IPS-NIHi7 (cell line): ENCODE data around the gene CPOX.

Experiments used
- DNase-seq: peaks from one replicate; pipeline ENCODE4 v3.0.0; 2012; ENCODE audit warnings: mixed read lengths; ENCODE audit errors: extremely low spot score

Gene CPOX

DNA sequence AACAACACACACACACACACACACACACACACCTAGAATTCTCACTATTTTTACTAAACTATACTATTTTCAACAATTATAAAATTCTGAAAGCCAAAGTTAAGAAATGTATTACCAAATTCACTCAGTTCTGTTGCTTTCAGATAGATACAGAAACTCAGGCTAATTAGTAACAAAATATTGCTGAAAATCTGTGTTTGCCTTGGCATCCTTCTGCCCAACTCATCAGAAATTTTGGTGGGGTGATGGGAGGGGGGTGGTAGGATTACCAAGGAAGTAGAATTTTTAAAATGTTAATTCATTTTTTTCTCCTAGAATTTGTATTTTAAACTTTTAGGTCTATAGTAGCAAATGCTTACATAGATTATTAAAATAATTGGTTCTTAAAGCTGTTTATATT lies 2.7 kb upstream of the CPOX start:
- DNase-seq = no peak

GRCh38 chr3:98594628-98595324 lies 1.4 kb upstream of the CPOX start:
- DNase-seq = no peak

- DNase-seq = no peak
Observed at GRCh38 chr3:98592345-98592935, 971 bp downstream of the CPOX start.

DNA sequence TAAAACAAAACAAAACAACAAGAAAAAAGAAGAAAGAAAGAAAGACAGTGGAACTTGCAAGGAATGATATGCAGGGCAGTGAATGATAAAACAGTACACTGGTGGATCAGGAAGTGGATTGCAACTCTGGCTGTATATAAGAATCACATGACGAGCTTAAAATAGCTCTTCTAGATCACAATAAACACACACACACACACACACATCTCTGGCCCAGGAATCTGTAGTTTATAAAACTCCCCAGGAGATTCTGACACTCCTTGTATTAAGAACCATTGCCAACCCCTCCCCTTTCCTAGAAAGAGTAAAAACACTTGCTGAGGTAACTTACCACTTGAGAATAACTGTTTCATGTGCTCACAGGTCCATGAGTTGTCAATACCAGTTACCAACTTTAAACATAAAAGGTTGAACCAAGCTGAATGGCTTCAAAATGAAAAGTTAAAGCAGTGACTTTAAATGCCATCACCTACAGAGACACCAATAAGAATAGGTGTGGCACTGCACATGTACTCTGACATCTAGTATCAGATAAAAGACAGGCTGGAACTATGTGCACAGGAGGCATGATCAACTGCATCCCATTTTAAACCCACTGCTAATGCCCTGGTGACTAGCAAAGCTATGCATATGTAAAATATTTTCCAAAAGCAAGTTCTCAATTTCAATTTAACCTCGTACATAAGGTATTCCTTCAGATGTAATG lies 3.9 kb downstream of the CPOX start:
- DNase-seq = no peak

DNA sequence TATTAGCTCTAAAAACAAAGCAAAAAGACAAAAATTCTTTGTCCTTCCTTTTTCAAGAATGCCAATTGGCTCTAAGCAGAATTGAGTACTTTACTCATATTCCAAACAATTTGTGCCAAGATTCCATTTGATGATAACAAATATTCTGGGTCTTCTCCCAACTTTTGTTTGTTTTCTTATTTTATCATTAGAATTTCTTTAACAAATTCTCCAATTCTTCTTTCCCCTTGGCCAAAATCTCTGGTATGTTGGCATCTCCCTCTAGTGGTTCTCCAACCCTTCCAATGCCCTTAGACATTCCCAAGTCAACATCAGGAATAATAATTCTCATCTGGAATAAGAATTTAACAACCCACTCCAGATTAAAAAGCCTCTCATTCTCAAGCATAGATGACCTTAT lies 5.3 kb downstream of the CPOX start:
- no peak for DNase-seq

GRCh38 chr3:98587654-98588053 lies 5.8 kb downstream of the CPOX start:
- DNase-seq = no peak

DNA sequence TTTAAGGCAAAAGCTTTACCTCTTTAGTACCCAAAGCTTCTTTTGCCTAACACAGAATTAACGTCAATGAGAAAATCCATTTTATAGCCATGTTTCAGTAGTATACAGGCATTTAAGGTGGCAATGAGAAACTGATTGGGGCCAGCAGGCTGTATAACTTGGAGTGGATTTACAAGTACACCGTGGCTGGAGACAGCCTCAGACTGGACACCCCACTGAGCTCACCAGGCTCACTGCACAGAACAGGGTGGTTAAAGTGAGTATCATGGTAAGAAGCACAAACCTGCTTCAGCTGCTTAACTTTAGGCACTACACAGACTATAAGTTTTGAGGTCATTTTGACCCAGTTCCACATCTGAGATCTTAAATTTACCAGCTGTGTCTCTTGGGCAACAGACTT lies 8.9 kb downstream of the CPOX start:
- DNase-seq = no peak

DNA sequence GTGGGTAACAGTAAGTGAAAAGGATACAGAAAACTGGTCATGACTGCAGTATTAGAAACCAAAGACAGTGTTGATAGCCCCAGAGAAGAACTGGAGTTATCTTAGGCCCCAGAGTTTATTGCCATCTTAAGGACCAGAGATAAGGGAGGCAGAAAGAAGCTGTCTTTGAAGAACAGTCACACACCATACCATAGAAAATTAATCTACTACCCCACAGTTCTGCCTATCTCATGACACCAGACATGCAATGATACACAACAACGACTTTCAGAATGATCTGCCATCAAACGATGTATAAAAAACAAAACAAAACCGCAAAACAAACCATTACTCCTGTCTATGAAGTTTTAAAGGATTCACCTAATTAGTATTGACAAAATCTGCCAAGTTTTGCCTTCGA lies 9.6 kb downstream of the CPOX start:
- no peak for DNase-seq

DNA sequence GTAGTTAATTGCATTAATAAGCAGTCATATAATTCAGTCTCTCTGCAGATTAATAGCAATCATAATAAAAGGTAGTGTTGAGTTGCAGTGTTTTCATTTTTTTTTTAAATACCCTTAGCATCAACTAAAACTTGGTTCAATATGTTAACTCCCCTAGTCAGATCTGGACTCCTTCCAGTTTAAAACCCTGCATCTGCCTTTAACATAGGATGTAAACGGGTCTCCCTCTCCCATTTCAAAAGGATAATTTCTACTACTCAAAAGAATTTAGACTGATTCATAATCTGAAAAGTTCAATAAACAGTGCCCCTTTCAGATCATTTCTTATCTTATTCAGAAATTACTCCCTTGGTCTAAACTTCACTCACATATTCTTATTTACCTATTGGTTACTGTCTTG lies 11.4 kb downstream of the CPOX start:
- DNase-seq = no peak

DNA sequence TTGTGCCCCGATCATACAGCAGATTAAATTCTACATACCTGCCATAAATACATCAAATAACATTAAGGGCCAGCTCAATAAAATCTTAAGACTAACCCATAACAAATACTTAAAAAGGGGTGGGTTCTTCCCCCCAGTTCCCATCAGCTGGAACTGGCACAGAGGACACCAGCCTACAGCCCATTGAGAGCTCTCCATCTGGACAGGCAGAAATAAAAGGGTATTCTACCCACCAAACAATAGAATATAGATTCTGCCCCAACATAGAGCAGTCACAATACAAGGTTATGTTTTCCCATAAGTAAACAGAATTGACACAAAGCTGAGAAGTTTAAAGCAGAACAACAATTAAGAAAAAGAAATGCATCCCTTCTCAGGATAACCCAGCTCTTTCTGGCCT lies 11.9 kb downstream of the CPOX start:
- DNase-seq = no peak

DNA sequence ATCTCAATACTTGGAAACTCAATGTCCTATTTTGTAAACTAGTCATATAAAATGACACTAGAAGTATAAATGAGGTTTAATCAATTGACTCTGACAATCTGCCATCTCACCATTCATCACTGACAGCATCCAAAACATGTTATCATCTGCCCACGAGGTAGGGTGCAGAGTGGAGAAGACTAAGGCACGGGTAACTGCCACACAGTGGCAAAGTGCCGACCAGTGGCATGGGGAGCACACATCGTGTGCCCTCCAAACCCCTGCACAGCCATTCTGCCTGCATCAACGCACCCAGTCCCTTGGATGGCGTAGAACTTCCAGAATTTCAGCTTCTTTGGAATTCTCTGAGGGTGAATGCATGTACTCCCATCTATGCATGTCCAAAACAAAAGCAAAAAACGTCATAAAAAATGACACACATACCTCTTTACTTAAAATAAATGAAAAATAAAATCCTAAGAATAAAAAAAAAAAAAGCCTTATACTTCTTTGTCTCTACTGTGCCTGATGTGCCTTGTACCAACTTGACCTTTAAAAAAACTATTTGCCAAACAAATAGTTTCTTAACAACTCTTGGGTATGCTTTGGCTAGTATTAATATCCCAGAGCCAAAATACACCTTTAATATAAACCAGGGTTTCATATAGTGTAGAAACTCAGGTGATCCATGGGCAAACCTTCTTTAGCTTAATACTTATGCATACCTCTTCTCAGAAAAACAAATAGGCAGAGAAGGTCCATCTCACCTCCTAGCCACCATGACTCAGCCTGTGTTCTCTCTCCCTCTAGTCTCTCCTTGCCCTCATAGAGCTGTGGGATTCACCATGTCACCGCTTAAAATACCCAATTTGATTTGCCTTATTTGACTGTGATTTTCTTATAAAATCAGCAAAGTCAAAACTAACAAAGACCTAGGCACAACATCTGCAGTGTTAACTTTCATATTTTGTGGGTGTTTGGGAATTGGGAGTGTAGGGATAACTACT lies 12.7 kb downstream of the CPOX start:
- no peak for DNase-seq

- DNase-seq = no peak
Observed at GRCh38 chr3:98577178-98577895, 16.1 kb downstream of the CPOX start.

DNA sequence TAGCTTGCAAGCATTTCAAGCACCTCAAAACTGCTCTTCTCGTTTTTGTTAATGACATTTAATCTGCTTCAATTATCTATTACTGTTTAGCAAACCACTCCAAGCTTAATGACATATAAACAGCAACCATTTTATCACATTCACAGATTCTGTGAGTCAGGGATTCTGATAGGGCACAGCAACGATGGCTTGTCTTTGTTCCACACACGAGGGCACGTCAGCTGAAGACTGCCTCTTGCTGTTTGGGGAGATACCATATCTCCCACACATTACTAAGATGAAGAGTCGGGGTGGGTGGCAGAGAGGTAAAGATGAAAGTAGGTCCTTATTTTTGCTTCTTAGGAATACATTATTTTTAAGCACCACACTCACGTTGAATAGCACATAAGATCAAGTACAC lies 19.3 kb downstream of the CPOX start:
- no peak for DNase-seq

DNA sequence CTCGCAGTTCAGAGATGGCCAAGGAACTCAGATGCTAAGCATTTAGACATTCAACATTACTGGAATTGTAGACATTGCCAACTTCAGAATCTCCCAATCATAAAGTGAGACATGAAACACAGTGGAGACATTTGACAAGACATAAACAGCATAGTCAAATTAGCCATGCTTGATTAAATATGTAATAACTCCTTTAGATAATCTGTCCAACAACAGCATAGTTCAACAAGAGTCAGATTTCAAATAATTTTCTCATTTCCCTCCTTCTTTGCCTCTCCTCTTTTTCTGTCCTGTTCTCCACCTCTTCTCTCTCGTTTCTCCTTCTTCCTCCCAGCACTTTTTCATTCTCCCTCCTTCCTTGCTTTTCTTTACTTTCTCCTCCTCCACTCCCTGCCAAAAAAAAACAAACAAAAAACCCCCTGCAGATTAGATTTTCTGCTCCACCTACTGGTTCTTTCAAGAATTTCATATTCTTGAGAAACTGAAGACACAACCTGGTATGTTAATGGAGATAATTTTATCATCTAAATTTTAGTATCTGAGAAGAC lies 20.2 kb downstream of the CPOX start:
- no peak for DNase-seq

- no peak for DNase-seq
Observed at GRCh38 chr3:98568402-98568801, 25.0 kb downstream of the CPOX start.

DNA sequence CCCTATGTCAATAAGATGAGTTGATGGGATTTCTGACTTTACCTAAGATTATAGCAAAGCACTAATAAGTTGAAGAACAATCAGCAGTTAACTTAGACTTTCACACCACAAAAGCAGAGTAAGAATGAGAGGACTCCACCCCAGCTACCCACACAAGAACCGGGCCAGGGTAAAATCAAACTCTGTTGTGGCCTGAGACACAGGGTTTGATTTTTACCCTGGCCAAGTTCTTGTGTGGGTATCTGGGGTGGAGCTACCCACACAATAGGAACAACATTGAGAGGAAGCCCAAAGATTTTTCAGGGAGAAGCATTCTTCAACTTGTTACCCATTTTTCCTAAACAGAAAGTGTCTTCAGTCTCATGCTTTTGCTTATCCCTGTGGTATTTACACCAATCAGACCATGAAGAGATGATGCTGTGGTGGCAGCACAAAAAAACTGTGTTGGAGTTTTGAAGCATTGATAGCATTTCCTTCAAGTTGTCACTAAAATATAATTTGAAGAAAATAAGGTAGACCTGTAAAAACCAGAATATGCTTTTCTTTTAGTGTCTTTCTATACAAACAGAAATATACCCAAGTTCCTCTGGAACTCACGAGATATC lies 25.6 kb downstream of the CPOX start:
- no peak for DNase-seq

- DNase-seq = no peak
Observed at GRCh38 chr3:98565843-98566242, 27.6 kb downstream of the CPOX start.

- no peak for DNase-seq
Observed at GRCh38 chr3:98565237-98565643, 28.2 kb downstream of the CPOX start.

DNA sequence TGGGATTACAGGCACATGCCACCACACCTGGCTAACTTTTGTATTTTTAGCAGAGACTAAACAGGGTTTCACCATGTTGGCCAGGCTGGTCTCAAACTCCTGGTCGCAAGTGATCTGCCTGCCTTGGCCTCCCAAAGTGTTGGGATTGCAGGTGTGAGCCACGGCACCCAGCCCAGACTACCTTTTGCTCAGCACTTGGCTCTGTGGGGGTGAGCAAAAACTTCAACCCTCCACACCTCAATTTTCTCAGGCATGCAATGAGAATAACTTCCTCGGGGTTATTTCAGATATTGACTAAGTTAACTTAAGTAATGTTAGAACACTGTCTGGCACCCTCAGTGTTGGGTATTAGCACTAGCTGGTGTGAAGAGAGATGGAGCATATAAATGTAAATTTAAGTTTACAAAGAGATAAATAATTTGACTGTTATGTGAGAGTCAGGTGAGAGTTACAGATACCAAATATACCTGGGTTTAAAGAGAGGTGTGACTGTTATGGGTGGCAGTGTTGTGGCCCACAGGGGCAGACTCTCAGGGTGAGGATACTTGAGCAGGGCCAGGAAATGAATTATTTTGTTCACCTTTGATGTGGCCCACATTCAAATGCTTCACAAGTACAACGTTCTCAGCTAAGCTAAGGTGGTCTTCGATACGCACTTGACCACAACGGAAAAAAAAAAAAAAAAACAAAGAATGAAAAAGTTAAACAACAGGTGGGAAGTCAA lies 29.0 kb downstream of the CPOX start:
- no peak for DNase-seq

- no peak for DNase-seq
Observed at GRCh38 chr3:98563661-98564281, 29.6 kb downstream of the CPOX start.
